T follicular helper cell (primary cell): ENCODE data around the gene FIP1L1.
"Not testable (repeated sequence)": the region's sequence is repeated elsewhere in the genome, so short reads cannot be mapped to it uniquely, and the experiment has no call there.

ENCODE experiments used
- DNase-seq: peaks from one replicate; pipeline ENCODE4 v3.0.0-alpha.2; 2020; ENCODE audit warnings: low read depth

FIP1L1 gene

DNA sequence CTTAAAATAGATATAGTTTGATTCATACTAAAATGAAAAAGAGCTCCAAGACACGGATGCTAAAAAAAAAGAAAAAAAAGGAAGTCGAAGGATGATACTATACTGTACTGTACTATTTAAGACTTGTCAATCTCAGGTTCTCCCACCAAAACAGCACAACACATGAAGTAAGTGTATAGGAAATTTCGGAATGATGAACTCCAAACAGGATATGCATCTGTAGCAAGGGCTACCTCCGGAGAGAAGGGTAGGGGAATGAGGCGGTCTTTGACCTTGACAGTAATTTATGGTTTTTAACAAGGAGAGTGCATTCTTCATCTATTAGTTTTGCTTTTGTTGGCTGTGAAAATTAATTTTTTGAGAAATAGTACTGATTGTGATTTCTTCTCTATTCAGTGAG lies 541 bp upstream of the FIP1L1 start:
- no peak for DNase-seq

DNA sequence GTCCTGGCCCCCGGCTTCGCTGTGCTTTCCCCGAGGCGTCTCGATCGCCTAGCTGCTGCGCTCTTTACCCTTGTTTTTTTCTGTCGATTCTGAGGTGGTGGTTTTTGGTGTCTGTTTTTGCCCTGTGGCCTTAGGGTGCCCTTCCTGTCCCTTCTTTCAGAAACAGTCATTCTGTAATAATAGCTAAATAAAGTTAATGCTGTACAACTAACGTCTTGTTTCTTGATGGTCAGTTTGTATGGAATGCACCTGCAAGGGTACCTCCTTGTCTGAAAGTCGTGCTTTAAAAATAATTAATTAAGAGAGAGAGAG lies 686 bp downstream of the FIP1L1 start:
- DNase-seq = no peak

DNA sequence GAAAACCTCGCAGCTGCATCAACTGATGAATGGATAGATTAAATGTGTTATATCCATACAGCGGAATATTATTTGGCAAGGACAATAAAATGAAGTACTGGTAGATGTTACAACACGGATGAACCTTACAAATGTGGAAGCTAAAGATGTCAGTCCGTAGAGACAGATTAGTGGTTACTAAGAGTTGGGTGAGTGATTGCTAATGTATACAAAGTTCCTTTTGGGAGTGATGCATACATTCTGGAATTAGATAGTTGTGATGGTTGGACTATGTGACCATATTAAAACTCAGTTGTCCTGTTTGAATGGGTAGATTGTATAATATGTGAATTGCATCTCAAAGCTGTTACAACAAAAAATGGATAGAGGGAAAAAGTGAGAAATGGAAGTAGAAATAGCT lies 2.8 kb downstream of the FIP1L1 start:
- DNase-seq = no peak

DNA sequence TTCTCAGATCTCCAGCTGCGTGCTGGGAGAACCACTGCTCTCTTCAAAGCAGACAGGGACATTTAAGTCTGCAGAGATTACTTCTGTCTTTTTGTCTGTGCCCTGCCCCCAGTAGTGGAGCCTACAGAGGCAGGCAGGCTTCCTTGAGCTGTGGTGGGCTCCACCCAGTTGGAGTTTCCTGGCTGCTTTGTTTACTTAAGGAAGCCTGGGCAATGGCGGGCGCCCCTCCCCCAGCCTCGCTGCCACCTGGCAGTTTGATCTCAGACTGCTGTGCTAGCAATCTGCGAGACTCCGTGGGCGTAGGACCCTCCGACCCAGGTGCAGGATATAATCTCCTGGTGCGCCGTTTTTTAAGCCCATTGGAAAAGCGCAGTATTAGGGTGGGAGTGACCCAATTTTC lies 32.0 kb downstream of the FIP1L1 start:
- not testable (repeated sequence) for DNase-seq

DNA sequence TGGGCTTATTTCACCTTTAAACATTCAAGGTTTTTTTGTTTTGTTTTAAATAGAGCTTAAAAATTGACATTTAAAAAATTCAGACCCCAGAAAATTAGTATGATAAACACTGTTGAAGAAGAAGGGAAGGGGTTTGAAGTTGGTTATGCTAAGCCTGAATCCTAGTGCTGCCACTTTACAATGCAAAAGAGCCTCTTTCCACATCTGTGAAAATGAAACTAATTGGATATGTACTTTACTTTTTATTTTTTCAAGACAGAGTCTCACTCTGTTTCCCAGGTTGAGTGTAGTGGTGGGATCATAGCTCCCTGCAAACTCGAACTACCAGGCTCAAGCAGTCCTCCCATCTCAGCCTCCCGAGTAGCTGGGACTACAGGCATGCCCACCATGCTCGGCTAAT lies 41.8 kb downstream of the FIP1L1 start:
- no peak for DNase-seq

DNA sequence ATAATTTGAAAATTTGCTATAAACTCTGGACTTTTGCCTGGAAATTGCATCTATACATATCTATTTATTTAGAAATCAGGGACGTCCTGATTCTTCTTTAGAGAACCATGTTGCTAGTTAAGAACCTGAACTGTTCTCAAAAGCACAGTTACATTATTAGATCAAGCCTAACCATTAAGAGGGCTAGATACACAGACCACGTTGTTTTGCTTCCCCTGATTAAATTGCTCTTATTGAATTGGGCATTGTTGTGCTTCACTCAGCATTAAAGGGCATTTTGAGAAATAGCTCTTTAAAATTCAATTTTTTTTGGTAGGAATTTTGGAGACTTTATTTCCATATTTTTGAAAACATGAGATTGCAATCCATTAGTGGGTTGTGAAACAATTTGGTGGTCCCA lies 44.4 kb downstream of the FIP1L1 start:
- DNase-seq = no peak

DNA sequence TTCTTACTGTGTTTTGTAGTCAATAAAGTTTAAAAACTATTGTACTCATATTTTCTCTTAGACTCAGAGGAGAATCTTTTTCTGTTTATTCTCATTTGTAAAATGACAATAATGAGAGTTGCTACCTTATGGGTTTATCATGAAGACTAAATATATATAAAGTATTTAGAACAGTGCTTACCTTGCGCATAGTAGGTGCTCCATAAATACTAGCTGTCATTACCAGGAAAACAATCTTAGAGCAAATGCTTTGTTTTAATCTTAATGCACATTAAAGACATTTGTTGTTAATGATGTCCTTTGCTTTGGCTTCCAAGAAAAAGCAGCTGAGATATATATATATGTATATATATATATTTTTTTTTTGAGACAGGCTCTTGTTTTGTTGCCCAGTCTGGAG lies 44.9 kb downstream of the FIP1L1 start:
- DNase-seq = no peak

DNA sequence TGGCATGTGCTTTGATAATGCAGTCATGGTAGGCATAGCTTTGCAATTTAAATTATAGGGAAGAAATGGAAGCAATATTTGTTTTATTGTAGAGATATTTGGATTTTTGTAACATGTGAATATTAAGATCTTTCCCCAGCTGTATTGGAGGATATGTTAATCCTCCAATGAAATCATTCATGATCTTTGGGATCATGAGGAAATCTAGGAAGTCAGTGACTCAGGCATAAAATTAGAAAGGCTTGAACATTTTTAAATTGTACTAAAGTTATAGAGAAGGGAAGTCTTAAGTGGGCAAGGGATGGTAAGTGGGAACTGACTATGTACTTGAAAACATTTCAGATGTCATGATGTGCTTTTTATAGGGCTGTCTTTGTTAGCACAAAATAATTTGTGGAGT lies 46.8 kb downstream of the FIP1L1 start:
- DNase-seq = no peak

DNA sequence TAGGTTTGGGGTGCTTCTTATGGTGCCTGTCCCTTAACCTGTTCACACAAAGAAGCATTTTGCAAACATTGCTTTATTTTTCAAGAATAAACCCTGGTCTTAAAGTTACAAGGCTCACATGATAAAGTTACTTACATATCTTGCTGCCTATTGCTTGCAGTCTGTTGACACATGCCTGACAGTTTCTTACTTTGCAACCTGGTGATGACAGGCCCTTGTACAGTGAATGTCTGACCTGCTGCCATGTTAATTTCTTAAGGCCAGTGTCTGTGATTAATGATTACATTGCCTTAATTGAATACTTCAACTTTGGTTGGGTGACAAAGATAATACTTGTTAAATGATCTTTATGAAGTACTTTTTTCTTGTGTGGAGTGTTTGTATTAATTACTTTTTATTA lies 49.9 kb downstream of the FIP1L1 start:
- no peak for DNase-seq

DNA sequence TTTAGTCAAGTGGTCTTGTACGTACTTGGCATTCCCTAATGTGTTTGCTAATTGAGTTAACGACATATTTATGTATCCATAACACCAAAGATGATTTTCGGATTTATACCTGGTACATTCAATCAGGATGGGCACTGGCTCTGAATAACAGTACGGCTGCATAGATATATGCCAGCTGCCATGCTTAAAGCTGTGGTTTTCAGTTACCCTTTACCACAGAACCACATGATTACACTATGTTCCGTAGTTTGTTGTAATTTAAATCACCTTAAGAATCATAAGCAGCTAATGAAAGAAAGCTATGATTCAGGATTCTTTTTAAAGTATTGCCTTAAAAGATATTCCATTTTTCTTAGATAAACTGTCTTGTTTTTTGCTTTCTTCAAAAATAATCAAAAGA lies 53.6 kb downstream of the FIP1L1 start:
- DNase-seq = no peak

DNA sequence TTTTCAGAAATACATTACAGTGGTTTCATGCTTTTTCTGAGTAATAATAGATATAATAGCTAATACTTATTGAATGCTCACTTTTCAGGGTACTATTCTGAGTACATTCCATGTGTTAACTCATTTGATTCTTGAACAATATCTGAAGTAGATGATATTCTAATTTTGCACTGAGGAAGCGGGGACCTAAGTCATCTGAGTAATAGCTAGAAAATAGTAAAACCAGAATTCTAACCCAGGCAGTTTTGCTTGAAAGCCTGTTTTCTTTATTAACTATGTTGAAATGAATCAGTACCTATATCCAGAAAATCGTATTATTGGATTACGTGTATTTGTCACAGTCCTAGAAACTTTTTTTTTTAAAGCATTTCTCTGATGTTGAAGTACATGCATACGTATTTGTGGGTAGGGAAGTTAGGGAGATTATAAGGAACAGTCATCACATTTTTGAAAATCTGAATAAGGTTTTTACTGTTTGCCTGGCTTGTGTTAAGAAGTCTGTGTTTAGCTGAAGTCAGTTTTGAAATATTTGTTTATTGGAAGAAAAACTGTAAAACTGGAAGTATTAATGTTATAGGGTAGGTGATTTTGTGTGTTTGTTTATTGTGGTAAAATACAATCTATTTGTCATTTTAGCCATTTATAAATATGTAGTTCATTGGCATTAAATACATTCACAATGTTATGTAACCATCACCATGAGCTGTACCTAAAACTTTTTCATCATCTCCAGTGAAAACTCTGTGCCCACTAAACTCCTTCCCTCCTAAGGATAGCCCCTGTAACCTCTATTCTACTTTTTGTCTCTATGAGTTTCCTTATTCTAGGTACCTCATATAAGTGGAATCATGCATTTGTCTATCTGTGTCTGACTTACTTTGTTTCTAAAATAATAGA lies 55.3 kb downstream of the FIP1L1 start:
- no peak for DNase-seq

DNA sequence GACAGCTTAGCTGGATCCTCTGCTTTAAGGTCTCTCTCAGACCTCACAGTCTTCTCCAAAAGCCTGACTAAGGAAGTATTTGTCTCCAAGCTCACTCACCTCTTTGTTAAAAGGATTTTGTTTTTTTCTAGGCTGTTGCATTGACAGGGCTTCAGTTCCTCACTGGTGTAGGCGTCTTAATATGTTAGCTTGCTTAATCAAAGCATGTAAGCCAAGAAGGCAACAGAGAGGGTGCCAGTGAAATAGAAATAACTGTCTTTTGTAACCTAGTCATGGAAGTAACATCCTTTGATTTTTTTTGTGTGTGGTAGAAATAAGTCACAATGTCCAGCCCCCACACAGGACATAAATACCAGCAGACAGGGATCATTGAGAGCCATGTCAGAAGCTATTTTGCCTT lies 58.8 kb downstream of the FIP1L1 start:
- no peak for DNase-seq

DNA sequence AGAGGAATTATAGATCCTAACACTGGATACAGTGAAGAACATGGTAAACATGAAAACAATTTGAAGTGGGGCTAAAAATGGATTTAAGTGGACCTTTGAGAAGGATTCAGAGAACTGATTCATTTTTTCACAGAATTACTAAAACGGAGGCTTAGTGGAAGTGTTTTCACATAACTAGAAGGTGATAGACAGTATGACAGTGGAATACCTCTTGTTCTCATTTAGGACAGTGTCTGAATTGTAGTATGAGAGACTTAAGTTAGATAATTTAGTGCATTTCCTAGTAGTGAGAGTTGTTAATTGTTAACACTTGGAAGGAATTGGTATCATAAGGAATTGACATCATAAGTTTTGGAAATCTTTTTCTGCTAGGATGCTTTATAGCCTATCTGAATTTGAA lies 64.1 kb downstream of the FIP1L1 start:
- DNase-seq = no peak

DNA sequence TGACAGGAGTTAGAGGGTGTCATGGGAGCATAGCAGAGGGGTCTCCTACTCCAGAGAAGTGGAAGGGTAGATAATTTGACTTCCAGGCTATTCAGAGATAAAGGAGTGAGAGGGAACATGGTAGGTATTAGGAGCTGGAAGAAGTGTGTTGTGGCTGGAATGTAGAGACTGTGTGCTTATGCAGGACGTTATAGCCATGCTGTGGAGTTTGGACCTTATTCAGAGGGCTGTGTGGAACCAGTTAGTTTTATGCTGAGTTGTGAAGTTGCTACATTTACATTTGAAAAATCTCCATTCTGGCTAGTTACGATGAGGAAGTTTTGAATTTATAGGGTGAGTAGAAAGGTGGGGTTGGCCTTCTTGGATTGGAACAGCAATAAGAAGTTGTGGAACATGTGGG lies 67.5 kb downstream of the FIP1L1 start:
- DNase-seq = no peak

DNA sequence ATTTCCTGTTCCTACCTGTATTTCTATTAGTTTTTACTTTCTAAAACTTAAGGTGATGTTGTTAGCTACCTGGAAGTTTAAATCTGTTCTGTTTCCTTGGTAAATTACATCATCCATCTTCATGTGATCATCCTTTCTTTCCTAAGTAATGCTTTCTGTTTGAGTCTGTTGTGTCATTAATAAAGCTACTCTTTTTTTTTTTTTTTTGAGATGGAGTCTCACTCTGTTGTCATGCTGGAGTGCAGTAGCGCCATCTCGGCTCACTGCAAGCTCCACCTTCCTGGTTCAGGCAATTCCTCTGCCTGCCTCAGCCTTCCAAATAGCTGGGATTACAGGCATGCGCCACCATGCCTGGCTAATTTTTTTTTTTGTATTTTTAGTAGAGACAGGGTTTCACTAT lies 73.3 kb downstream of the FIP1L1 start:
- no peak for DNase-seq

DNA sequence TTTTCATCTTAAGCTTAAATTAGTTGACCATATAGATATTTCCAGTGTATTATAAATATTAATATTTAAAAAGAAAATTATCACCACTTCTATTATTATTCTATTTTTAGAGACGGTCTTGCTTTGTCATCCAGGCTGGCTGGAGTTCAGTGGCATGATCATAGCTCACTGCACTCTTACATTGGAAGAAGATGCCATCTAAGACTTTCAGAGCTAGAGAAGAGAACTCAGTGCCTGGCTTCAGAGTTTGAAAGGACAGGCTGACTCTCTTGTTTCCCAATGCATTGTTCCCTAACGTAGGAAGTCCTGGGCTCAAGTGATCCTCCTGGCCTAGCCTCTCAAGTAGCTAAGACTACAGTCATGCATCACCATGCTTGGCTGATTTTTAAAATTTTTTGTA lies 75.9 kb downstream of the FIP1L1 start:
- no peak for DNase-seq

DNA sequence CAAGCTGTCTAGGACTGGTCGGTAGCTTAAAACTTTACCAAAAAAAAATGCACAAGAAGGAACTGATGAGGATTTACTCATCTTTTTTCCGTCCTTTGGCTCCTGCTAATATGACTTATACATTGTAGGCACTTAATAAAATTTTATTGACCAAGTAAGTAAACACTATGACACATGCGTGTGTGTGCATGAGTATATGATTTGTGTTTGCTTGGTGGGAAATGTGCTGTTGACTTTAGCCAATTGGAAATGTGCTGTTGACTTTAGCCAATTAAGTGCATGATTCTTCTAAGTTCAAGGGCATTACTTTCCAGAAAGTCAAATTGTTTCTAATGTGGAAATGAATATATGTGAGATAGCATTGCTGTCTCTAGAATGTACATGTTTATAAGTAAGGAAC lies 78.3 kb downstream of the FIP1L1 start:
- DNase-seq = no peak

DNA sequence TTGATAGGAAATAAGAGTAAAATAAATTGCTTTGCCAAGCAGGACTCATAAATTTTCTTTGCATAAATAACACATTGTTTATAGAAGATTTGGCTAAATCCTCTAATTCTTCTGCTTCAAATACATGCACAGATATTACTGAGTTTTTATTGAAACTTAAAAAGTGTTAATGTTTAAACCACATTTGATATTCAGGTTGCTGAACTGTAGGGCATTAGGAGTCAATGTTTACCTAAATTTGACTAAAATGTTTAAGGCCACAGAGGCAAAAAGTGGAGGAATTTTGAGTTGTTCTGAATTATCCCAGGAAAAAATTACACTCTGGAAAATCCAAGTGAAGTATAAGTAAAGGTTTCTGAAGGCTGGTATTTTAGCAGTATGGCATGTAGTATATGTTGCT lies 78.7 kb downstream of the FIP1L1 start:
- DNase-seq = no peak

DNA sequence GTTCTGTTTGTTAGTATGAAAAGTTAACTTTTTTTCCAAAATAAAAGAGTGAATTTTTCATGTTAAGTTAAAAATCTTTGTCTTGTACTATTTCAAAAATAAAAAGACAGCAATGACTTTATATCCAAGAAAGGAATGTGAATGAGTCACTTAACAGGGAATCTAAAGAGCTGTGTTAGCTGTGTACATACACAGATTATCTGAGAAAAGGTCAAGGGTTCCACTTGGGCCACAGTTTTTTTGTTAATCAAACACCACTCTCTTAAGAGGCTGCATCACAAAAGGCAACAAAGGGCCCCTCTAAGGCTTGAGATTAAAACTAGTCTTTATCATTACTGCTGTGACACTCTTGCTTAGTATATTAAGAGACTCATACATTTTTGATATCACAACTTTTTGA lies 82.1 kb downstream of the FIP1L1 start:
- no peak for DNase-seq

DNA sequence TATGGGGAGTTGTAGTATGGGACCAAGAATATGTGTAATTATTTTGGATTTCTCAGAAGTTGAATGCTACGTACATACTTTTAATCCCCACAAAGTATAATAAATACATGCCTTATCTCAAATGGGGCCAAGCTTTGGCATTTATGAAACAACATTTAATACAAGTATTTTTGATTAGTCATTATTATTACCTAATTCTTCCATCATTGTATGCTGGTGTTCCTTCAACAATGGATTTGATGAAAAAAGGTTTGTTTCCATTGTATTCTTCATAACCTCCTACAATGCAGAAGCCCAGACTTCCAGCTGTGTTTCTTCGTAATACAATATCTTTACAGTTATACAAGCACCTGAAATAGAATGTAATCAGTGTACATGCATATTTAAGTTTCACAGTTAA lies 83.8 kb downstream of the FIP1L1 start:
- no peak for DNase-seq

DNA sequence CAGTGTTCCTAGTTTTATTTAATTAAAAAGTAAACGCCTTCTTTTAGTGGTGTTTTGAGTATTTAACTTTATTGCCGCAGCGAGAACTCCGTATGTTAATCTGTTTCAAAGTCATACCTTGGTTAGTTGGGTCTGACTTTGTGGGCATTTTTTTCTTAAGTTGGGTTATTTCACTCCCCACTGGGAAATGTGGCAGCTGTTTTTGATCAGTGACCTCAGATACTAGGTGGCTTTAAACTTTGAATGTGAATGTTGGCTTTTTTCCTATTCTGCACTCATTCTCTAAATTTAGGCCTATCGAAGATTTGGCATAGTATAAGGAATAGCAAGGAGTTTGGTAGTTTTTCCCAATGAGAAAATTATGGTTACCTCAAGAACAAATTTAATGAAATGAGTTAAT lies 85.9 kb downstream of the FIP1L1 start:
- DNase-seq = no peak

DNA sequence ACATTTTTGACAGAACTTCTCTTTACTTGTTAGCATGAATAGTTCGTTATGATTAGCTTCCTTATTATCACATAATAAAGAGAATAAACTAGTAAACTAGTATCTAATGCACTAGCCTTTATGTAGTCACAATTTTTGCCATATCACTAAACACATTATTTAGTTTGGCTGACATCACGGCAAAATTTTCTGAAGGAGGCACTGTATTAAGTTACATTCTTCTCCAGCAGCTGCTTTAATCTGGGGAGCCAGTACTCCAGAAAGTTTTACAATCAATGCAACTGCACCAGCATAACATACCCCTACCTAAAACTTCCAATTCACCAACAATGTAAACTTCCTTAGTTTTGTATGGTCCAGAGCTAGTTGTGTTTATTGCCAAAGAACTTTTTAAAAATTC lies 87.8 kb downstream of the FIP1L1 start:
- DNase-seq = no peak

DNA sequence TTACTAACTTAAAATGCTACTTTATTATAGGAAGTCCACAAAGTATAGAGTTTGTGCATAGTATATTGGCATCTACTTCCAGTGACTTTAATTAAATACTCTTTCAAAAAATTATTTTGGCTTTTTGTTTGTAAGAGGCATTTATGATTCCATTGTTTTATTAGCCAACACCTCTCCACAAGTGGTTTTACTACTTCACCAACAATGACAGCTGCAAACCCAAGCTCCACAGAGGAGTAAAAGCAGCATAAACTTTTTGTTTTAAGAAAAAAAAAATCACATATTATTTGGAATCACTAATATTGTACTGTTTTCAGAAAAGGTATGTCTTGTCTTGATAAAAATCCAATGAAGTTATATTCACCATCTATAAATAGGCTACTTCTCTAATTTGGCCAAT lies 88.5 kb downstream of the FIP1L1 start:
- no peak for DNase-seq

DNA sequence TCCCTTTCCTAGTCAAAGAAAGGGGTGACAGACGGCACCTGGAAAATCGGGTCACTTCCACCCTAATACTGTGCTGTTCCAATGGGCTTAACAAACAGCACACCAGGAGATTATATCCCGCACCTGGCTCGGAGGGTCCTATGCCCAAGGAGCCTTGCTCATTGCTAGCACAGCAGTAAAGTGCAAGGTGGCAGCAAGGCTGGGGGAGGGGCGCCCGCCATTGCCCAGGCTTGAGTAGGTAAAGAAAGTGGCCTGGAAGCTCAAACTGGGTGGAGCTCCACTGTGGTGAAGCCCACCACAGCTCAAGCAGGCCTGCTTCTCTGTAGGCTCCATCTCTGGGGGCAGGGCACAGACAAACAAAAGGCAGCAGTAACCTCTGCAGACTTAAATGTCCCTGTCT lies 89.1 kb downstream of the FIP1L1 start:
- not testable (repeated sequence) for DNase-seq
